ENCODE measurements around the gene HES6. TPM values are rescaled to one million over a fixed set of nuclear protein-coding genes. Genes with fewer than 3 reads are reported as not detected.

The HES6 gene
- total RNA-seq, 1 experiment from 2014 or later = 8.4 TPM

DNA sequence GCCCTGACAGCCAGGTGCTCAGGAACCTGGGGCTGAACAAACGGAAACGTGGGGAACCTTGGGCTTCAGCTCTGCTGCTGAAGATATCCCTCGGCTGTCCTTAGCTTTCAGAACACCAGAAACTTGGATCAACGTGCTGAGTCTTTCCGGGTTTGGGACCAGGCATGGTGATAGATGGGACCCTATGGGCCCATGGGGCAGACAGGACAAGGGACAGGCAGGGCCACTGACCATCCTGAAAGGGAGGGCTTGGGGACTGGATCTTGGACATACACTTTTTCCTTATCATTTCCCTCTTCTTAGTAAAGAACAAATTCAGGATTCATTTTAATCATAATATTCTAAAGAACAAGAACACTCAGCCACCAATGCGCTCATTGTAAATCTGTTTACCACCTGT, 16.3 kb upstream of the HES6 start:
- TF ChIP-seq, protein P1, sequence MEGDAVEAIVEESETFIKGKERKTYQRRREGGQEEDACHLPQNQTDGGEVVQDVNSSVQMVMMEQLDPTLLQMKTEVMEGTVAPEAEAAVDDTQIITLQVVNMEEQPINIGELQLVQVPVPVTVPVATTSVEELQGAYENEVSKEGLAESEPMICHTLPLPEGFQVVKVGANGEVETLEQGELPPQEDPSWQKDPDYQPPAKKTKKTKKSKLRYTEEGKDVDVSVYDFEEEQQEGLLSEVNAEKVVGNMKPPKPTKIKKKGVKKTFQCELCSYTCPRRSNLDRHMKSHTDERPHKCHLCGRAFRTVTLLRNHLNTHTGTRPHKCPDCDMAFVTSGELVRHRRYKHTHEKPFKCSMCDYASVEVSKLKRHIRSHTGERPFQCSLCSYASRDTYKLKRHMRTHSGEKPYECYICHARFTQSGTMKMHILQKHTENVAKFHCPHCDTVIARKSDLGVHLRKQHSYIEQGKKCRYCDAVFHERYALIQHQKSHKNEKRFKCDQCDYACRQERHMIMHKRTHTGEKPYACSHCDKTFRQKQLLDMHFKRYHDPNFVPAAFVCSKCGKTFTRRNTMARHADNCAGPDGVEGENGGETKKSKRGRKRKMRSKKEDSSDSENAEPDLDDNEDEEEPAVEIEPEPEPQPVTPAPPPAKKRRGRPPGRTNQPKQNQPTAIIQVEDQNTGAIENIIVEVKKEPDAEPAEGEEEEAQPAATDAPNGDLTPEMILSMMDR (conservative IDR thresholded peaks at IDR 0.05) = no peak
- no peak for TF ChIP-seq EZH2 (IDR thresholded peaks at IDR 0.05; ENCODE audit: low read depth)
- H4K20me1 ChIP-seq (ENCODE audit: insufficient read depth) = no peaks in the 10 kb centered on the region
- no peak for DNase-seq
- no TSS peak for BruUV-seq (replicated peaks)
- intact Hi-C loops (cut with micrococcal nuclease; ENCODE audit: unreplicated experiment) = loop anchor here (1.0 to 10.0 kb wide), 7 partner anchors 29 to 741 kb away; partner anchors contain the start of genes RAB17 and TRAF3IP1
- no peak overlapping the region for H3K4me2 ChIP-seq
- peaks cover 6% of the 10 kb centered on the region; the same call in 1 of the 2 replicates for H3F3A ChIP-seq (ENCODE audit: insufficient read depth, low read depth)
- ChIA-PET CTCF (no interaction called here), POLR2A (ENCODE audit: unreplicated experiment) (interaction anchor here (0.5 to 0.6 kb wide), 2 partner anchors 55 to 107 kb away, joined by 3 to 4 read pairs; no protein-coding TSS in a partner anchor)
- no peaks in the 10 kb centered on the region for H3K9me2 ChIP-seq (ENCODE audit: insufficient read depth)
- no peak overlapping the region for H3K4me3 ChIP-seq
- H3K27me3 ChIP-seq (ENCODE audit: insufficient read depth, low read depth) = no peaks in the 10 kb centered on the region
- no peak overlapping the region for H3K27ac ChIP-seq
- 0 out of 2 replicates have a peak, but pooled peaks cover 5% of the 10 kb centered on the region for H3K4me1 ChIP-seq (replicated peaks; ENCODE audit: insufficient read depth)
- H3K79me2 ChIP-seq (ENCODE audit: low read depth) = no peaks in the 10 kb centered on the region
- H3K9me3 ChIP-seq (ENCODE audit: insufficient read depth, low read depth) = no peaks in the 10 kb centered on the region
- H3K36me3 ChIP-seq (ENCODE audit: low read depth) = 0 out of 2 replicates have a peak, but pooled peaks cover 5% of the 10 kb centered on the region
- no peak overlapping the region for H2AFZ ChIP-seq

DNA sequence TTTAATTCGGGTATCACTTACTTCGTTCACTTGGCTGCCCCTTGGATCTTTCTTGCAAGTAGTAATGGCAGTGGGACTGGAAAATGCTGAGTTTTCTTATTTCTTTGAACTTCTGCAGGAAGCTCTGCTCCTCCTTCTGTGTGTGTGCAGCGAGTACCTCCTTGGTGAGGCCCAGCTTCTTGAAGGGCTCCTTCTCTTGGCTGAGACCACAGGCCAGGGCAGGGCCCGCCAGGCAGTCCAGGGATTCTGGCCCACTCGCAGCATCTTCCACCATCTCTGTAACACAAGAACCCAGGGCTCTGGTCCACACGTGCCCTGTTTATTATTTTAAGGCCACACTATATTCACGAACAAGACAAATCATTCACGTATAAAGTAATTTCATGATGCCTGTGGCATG, 15.8 kb upstream of the HES6 start:
- DNase-seq = no peak
- ChIA-PET CTCF (no interaction called here), POLR2A (ENCODE audit: unreplicated experiment) (interaction anchor here (0.5 to 0.6 kb wide), 2 partner anchors 55 to 107 kb away, joined by 3 to 4 read pairs; no protein-coding TSS in a partner anchor)
- intact Hi-C loops (cut with micrococcal nuclease; ENCODE audit: unreplicated experiment) = loop anchor here (1.0 to 10.0 kb wide), 7 partner anchors 30 to 741 kb away; partner anchors contain the start of genes RAB17 and TRAF3IP1
- 0 out of 2 replicates have a peak, but pooled peaks cover 5% of the 10 kb centered on the region for H3K36me3 ChIP-seq (ENCODE audit: low read depth)
- H3K27ac ChIP-seq = no peak overlapping the region
- TF ChIP-seq EZH2 (IDR thresholded peaks at IDR 0.05; ENCODE audit: low read depth) = no peak
- TF ChIP-seq, protein P1 (conservative IDR thresholded peaks at IDR 0.05) = no peak
- no peaks in the 10 kb centered on the region for H3K9me3 ChIP-seq (ENCODE audit: insufficient read depth, low read depth)
- H2AFZ ChIP-seq = no peak overlapping the region
- H3K79me2 ChIP-seq (ENCODE audit: low read depth) = no peaks in the 10 kb centered on the region
- H3K4me3 ChIP-seq = no peak overlapping the region
- H3F3A ChIP-seq (ENCODE audit: insufficient read depth, low read depth) = peaks cover 6% of the 10 kb centered on the region; the same call in 1 of the 2 replicates
- H4K20me1 ChIP-seq (ENCODE audit: insufficient read depth) = no peaks in the 10 kb centered on the region
- H3K4me2 ChIP-seq = no peak overlapping the region
- 0 out of 2 replicates have a peak, but pooled peaks cover 5% of the 10 kb centered on the region for H3K4me1 ChIP-seq (replicated peaks; ENCODE audit: insufficient read depth)
- no TSS peak for BruUV-seq (replicated peaks)
- H3K9me2 ChIP-seq (ENCODE audit: insufficient read depth) = no peaks in the 10 kb centered on the region
- H3K27me3 ChIP-seq (ENCODE audit: insufficient read depth, low read depth) = no peaks in the 10 kb centered on the region

DNA sequence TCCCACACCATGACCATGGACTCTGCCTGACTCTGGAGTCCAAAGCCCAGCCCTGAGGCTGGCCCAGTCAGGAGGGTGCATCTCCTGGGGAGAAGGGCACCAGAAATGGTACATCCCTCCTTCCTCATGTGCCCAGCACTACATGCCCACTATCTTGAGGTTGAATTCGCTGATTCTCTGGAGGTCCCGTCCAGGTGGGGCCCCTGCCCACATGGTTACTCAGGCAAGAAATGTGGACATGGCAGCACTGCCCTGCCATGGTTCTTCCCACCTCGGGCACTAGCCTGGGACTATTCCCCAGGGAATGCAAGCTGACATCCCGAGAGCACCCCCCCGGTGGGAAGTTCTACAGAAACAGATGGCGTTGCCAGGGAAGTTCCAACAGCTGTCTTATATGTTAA, 15.3 kb upstream of the HES6 start:
- H3K79me2 ChIP-seq (ENCODE audit: low read depth) = no peaks in the 10 kb centered on the region
- H3K27me3 ChIP-seq (ENCODE audit: insufficient read depth, low read depth) = no peaks in the 10 kb centered on the region
- peaks cover 5% of the 10 kb centered on the region; the same call in 1 of the 2 replicates for H3F3A ChIP-seq (ENCODE audit: insufficient read depth, low read depth)
- 0 out of 2 replicates have a peak, but pooled peaks cover 5% of the 10 kb centered on the region for H3K4me1 ChIP-seq (replicated peaks; ENCODE audit: insufficient read depth)
- ChIA-PET CTCF (interaction anchor here (0.6 kb wide), 1 partner anchor 554 kb away, joined by 22 read pairs; no protein-coding TSS in a partner anchor), POLR2A (ENCODE audit: unreplicated experiment) (no interaction called here)
- H4K20me1 ChIP-seq (ENCODE audit: insufficient read depth) = no peaks in the 10 kb centered on the region
- TF ChIP-seq, protein P1 (conservative IDR thresholded peaks at IDR 0.05) = no peak
- TF ChIP-seq EZH2 (IDR thresholded peaks at IDR 0.05; ENCODE audit: low read depth) = no peak
- no peaks in the 10 kb centered on the region for H3K9me2 ChIP-seq (ENCODE audit: insufficient read depth)
- DNase-seq = no peak
- H3K36me3 ChIP-seq (ENCODE audit: low read depth) = 0 out of 2 replicates have a peak, but pooled peaks cover 5% of the 10 kb centered on the region
- H3K4me2 ChIP-seq = no peak overlapping the region
- H3K4me3 ChIP-seq = no peak overlapping the region
- no peaks in the 10 kb centered on the region for H3K9me3 ChIP-seq (ENCODE audit: insufficient read depth, low read depth)
- intact Hi-C loops (cut with micrococcal nuclease; ENCODE audit: unreplicated experiment) = loop anchor here (5.0 to 10.0 kb wide), 3 partner anchors 82 to 740 kb away; partner anchors contain the start of gene RAB17
- H3K27ac ChIP-seq = no peak overlapping the region
- H2AFZ ChIP-seq = no peak overlapping the region
- BruUV-seq (replicated peaks) = no TSS peak
